GM19468 (cell line): ENCODE results near the gene CASZ1.

Experiments used
- ATAC-seq: cut with Tn5 transposase; IDR thresholded peaks from one replicate; pipeline ENCODE4 v1.9.1; 2021; ENCODE audit warnings: mild to moderate bottlenecking, moderate library complexity, moderate number of reproducible peaks; ENCODE audit not compliant: unreplicated experiment; ENCODE audit errors: extremely low read depth

The CASZ1 gene

DNA sequence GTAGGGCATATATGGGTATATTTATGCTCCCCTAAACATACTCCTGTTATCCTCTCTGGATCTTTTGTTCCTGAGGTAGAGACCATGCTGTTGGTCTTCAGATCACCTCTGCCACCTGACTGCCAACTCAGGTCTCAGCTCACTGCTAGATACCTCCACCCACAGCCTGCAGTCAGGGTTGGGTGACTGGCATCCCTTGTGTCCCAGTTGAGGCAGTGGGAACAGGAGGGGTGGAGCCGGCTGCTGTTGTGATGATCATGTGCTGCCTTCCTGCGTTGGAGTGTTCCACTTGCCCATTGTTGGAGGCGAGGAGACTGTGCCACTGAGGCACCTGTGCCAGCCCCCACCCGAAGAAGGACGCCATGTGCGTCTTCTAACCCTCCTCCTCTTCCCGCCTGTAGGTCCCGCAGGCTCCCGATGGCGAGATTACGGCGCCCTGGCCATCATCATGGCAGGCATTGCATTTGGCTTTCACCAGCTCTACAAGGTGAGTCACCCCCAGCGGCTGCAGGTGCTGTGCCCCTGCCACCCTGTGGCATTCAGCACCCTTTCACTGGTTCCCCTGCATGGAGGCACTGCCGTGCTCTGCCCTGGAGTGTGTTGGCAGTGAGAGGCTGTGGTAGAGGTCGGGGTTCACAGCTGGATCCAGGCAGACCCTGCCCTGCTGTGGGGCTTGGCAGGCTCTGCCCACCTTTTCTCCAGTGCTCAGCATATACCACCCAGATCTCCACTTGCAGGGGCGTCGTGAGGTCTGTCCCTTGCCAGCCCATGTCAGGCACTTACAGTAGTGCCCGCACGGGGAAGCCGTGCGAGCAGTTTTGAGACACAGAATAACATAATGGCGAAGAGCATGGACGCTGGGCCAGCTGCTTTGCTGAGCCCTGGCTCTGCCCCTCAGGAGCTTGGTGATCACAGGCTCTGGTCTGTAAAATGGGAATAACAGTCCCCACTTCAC is 178.2 kb downstream of the CASZ1 start:
- no peak for ATAC-seq

GRCh38 chr1:10617318-10617717 is 179.1 kb downstream of the CASZ1 start:
- no peak for ATAC-seq

DNA sequence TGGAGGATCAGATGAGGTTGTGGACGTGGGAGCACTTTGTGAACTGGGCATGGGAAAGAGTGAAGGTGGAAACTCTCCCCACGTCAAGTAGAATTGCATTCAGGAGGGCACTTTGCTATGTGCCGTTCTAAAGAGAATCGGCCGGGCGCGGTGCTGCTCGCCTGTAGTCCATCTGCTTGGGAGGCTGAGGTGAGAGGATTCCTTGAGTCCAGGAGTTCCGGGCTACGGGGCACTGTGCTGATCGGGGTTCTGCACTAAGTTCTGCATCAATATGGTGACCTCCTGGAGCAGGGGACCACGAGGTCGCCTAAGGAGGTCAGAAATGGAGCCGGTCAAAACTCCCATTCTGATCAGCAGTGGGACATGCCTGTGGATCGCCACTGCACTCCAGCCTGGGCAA is 179.8 kb downstream of the CASZ1 start:
- ATAC-seq, result no peak

DNA sequence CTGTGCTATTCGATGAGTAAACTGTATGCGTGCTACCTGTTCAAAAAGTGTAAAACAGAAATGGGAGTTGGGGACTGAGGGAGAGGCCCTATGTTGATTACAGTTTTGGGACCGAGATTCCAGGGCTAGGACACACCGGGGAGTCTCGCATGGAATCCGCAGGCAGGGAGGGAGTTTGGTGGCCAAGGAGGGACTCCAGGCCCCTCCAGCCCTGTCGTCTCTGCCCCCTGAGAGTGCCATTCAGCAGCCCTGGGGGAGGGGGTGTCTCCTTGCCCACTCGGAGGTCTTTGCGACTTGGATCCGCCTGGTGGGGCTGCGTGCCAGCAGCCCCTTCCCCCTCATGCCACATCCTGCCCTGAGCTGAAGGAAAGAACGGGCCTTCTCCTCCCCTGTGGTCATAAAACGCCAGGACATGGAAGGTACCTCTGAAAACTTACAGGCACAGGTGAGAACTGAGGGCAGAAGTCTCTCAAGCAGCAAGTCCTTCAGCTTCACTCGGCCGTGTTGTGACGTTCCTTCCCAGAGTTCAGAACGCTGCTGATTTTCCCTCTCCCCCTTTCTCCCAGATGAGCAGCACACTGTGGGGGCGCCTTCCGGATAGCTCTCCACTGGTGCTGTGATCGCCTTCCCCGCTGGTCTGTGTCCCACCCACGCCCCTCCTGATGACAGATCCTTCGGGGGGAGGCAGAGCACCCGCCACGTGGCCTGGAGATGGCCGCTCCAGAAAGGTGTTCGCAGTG is 180.3 kb downstream of the CASZ1 start:
- no peak for ATAC-seq

- ATAC-seq, result no peak
Observed at GRCh38 chr1:10615332-10615731, 181.1 kb downstream of the CASZ1 start.

DNA sequence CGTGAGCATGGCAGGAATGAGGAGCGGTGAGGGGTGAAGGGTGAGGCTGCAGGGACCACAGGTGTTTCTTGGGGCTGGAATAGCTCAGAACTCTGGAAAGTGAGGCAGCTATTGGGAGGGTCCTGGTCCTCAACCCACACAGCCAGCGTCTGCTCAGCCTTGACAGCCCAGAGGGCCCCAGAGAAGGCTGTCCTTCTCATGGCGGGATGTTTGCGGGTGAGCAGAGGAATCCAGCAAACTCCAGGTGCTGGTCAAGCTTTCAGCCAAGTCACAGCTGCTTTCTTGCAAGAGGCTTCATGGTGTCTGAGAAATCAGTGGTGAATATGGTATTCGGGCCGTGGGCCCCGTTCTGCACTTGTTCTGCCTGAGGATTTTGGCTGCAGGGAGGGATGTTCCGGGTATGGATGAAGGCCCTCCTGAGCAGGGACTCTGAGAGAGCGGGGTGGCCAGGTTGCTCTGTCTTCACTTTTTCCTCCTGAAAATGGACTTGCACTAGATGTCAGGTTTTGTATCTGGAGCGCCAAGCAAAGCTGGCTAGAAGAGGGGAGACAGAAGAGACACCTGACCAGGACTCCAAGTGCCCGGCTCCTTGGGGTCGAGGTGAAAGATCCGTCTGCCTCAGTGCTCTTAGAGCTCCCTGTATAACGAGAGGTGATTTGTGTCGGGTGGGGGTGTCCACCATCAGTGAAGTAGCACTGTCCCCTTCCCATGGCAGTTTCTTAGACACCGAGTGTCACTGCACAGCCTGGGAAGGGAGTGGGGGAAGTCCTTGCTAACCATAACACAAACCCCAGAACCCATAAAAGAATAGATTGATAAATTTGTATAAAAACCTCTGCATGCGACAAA is 181.8 kb downstream of the CASZ1 start:
- ATAC-seq, result no peak

- no peak for ATAC-seq
Observed at GRCh38 chr1:10613861-10614260, 182.6 kb downstream of the CASZ1 start.

GRCh38 chr1:10613340-10613739 is 183.1 kb downstream of the CASZ1 start:
- ATAC-seq, result no peak

- no peak for ATAC-seq
Observed at GRCh38 chr1:10612436-10613160, 183.8 kb downstream of the CASZ1 start.

GRCh38 chr1:10610901-10611600 is 185.4 kb downstream of the CASZ1 start:
- no peak for ATAC-seq

- no peak for ATAC-seq
Observed at GRCh38 chr1:10608690-10609089, 187.8 kb downstream of the CASZ1 start.

- no peak for ATAC-seq
Observed at GRCh38 chr1:10607228-10607627, 189.2 kb downstream of the CASZ1 start.

- ATAC-seq, result no peak
Observed at GRCh38 chr1:10606064-10606463, 190.4 kb downstream of the CASZ1 start.

- no peak for ATAC-seq
Observed at GRCh38 chr1:10604966-10605365, 191.5 kb downstream of the CASZ1 start.

DNA sequence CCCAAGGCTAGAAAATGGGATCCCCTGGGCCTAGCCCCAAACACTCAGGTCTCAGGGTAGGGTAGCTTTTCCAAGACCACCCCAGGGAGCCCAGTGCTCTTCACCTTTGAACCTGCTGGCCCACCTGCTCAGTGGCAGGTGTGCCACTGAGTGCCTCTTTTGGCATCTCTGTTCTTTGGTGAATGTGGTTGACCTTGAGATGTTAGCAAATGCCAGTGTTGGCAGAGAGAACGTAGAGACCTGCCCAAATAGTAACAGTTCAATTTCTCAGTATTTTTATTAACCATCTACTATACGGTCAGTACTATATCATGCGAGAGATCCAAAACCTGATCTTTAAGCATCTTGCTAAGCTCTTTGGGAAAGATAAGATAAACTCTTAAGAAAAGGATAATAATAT is 193.5 kb downstream of the CASZ1 start:
- no peak for ATAC-seq

GRCh38 chr1:10601342-10602070 is 194.9 kb downstream of the CASZ1 start:
- no peak for ATAC-seq

GRCh38 chr1:10599194-10599861 is 197.1 kb downstream of the CASZ1 start:
- no peak for ATAC-seq

- no peak for ATAC-seq
Observed at GRCh38 chr1:10598389-10598702, 198.1 kb downstream of the CASZ1 start.
